Measurements from ENCODE around the gene TRAPPC6A.

The TRAPPC6A gene

DNA sequence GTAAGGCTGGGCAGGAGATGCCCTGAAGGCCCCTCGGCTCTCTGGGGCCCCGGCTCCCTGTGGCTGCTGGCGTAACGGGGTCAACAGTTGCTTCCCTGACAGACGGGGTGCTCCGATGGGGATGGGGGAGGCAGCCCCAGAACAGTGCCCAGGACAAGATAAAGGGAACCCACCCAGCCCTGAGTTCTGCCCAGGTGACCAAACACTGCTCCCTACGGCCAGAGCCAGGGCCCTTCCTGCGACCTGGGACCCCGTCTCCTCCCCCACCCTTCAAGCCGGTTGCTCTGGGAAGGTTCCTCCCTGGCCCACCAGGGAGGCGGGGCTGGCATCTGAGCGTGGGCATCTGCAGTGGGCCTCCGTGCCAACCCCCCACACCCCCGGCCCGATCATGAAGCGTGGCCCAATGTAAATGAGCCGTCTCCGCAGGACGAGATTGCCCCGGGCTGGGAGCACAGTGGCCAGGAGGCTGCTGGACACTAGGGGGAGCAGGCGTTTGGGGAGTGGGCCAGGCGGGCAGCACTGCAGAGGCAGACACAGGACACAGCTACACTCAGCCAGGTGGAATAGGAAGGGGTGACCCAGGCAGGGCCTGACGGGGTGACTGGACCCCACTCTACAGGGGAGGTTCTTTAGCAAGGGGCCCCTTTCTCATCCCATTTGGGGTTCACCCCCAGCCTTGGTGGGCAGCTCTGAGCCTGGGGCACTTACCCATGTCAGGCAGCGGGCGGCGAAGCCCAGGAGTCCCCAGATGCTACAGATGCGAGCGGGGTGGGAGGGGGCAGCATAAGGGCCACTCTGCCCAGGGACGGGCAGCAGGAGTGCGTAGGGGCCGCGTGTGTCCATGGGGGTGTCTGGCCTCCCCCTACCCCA lies 16.1 kb downstream of the TRAPPC6A start:
- no peak for FAIRE-seq

DNA sequence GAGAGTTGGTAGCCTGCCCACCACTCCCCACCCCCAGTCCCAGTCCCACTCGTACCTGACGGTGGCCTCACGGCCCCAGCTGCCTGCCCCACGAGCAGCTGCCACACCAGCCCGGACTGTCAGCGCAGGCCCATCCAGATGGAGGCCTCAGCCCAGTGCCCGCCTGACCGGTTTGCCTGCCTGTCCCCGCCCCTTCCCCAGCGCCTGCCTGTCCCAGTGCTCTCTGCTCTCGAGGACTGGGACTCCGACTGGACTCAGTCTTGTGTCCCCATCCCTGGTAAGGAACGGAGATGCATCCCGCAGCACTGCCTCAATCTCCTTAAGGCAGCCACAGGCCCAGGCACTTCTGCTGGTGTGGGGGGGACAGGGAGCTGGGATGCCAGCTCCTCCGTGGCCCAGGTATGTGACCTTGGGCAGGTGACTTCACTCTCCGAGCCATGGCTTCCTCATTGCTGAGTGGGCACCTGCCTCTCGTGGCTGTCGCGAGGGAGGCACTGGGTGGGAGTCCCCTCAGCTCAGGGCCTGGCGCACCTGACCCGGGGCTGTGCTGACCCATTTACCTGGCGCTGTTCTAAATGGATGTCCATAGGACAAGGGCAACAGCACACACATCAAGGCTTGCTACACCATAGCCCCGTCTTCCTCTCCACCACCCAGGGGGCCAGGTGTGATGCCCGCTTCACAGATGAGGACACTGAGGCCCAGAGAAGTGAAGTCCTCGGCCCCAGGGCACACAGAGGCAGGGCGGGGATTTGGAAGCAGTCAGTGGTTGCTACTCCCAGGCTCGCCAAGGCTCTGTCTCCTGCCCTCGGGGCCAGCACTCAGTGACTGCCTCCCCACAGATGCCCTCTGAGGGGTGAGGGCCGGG lies 16.9 kb downstream of the TRAPPC6A start, which contains the start of gene NKPD1:
Gene NKPD1, minus strand, starts transcription at position 113 of the 868 bp plus-strand sequence. CDS start 832 bp downstream, outside the sequence.
- FAIRE-seq, result no peak

DNA sequence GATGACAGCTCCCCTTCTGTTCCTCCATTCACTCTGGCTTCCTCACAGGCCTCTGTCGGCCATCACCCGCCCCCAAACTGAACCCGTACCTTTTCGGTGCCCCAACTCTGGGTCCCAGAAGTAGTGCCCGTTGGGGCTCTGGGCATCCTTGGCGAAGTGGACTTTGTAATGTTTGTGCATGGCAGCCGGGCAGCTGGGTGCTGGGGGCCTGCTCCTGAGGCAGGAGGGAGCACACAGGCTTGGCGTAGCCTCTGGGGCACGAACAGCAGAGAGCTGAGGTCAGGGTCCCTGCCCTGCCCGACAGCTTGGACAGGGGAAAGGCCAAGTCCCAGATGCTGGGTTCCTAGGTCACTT lies 18.1 kb downstream of the TRAPPC6A start:
- no peak for FAIRE-seq

DNA sequence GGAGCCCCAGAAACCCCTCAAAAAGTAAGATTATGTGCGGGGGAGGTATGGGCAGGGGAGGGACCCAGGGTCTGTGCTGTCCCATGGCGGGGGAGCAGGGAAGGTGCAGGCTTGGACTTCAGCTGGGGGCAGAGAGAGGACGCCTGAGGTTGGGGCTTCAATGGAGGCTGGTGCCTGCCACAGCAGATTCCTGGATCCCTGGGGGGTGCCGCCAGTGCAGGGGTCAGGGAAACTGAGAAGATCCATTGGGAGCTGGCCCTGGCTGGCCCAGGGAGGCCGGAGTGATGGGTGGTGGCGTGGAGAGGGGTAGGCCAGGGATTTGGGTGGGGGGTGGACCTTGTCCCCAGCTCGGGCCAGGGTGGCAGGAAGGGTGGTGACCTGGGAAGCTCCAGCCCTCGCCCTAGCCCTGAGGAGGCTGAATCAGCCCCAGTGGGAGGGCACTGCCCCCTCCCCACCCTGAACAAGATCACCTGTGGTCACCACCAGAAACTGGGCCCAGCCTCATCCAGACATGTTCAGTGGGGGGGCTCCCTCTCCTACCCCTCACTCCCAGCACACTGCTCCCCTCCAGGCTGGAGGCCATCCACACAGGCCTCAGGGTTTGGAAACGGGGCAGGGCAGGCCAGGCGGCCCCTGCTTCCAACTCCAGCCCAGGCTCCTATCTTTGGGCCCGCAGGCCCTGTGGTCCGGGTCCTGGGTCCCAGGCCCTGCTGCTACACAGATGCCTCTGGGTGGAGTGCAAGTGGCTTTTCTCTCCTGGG lies 18.6 kb downstream of the TRAPPC6A start:
- FAIRE-seq, result no peak

DNA sequence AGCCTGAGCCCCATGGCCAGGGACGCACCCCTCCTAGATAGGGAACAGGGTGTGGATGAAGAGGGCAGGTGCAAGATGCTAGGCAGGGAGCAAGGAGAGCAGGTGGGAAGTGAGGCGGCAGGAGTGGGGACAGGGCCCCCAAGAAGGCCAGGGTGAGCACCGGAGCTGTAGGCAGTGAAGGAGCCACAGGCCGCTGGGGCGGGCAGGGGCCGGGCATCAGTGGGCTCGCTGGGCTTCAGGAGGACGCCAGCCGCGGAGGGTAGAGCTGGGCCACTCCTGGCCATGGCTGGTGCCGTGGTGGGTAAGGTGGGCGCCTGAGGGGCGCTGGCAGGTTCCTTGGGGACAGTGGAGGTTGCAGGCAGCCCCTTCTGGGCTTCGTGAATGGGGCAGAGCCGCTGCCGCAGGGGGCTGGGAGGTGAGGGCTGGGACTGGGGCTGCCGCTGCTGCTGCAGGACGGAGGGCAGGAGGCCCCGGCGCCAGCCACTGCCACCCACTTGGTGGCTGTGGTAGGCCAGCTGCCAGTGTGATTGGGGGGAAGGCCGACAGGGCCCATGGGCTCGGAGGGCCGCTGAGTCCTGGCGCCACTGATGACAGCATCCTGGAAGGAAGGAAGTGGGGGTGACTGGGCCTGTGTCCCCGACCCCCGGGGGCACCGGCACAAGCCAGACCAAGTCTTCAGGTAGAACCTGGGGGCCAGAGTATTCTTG lies 19.4 kb downstream of the TRAPPC6A start:
- no peak for FAIRE-seq

DNA sequence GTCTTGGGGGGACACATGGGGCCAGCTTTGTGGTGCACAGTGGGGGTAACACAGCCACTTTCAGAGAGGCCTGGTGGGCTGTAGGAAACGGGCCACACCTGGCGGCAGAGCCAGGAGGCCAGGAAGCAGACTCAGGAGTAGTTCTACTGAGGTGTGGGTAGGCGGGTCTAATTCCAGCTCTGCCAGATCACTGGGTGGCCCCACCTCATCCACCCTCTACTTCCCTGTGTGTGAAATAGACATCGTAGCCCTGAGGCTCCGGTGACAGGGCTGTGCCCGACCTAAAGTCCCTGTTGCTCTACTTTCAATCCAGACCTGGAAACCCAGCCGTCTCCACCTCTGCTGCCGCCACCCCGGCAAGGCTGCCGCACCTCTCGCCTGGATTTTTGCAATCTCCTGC lies 21.3 kb downstream of the TRAPPC6A start:
- FAIRE-seq, result no peak

DNA sequence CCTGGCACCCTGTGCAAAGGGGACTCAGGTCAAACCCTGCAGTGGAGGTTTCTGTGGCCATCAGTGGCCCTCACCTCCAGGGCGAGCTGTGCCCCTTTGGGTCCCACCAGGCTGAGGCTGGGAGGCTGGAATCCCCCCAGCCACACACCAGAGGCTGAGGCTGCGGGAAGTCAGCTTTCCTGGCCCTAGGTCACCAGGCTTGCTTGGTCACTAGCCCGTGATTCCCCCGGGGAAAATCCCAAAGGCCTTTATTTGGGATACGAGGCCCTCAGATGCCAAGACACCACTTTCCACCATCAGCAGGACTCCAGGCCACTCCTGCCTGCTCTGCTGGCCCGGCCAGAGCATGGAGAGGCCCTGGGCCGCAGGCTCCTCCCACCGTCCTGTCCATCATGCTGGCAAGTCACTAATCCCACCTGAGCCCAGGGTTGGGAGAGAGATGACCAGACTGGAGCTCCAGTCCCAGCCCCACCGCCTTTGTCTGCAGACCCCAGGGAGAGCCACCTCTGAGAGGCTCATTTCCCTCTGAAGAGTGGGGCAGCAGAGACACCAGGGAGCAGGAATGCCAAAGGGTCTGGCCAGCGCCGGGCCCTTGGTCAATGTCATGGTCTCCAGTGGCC lies 21.9 kb downstream of the TRAPPC6A start:
- FAIRE-seq, result no peak

DNA sequence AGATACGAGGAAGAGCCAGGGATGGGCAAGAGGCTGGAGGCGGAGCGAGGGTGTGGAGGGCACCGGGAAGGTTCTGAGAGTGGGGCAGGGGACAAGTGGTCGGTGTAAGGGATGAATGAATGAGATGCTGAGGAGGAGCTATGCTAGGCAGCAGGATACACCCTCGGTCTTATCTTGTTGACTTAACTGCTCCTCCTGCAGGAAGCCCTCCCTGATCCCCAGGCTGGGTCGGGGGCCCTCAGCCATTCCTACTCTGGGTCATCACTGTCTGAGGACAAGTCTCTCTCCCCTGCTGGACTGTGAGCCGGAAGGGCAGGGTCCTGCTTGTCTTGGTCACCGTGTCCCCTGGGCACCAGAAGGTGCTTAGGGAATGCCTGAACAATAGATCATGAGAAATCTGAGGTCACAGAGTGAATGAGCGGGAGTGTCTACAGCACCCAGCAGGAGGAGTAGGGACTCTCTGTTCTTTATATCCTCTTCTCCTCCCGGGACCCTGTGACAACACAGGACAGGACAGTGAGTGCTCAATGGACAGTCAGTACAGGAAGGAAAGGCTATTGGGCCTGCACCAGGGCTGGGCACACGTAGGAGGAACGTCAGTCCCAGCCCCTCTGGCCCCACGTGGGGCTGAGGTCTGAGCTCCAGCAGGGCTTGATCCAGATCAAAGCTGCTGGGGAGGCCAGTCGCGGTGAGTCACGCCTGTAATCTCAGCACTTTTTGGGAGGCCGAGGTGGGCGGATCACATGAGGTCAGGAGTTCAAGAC lies 23.8 kb downstream of the TRAPPC6A start:
- no peak for FAIRE-seq

DNA sequence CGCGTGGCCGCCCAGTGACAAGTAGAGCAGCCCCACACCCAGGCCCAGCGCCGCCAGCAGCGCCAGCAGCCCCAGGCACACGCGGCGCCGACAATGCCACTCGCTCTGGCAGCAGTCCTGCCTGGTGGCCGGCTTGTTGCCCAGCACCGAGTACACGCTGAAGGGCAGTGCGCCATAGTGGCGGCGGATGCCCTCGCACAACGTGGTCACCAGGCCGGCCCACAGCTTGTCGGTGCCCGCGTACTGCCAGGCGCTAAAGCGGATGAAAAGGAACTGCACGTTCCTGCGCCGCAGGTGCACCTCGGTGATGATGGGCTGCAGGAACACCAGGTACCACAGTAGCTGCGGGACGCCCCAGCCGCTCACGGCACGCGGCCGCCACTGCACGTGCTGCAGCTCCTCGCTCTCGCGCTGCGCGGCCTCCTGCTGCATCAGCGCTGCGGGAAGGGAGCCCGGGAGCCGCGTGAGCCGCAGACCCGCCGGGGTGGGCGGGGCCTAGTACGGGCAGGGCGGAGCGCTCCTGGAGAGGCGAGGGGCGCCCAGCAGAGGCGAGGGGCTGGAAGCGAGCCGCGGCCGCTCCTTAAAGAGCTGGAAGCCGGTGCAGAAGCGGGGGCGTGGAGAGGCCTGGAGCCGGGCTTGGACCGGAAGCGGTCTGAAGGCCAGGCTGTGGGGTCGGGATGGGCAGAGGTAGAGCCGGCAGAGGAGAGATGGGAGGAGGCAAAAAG lies 24.5 kb downstream of the TRAPPC6A start:
- FAIRE-seq, result no peak

DNA sequence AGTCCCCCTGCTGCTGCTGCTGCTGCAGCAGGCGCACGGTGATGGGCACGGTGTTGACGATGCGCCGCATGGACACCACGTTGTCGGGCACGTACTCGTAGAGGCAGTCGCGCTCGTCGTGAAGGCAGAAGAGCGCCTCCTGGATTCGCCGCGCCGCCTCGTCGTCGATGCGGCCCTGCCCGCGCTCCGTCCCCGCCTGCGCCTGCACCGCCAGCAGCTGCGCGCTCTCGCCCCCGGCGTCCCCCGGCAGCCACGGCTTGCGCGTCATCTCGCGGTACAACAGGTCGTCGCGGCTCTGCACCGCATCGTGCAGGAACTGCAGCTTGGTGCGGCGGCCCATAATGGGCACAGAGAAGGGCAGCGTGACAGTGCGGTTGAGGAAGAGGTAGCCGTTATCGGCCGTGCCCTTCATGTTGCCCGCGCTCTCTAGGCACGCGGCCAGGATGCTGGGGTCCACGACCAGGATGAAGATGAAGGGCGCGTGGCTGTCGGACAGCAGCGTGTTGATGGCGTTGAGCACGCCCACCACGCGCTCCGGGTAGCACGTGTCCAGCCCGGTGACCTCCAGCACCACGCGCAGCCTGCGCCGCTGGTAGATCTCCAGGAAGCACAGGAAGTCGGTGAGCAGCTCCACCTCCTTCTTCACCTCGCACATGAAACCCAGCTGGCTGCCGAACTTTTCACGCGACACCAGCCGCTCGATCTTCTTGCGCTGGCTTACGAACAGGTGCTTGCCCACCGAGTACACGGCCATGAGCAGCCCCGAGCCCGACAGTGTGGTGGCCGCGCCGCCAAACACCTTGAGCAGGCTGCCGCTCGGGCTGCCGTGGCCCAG lies 25.3 kb downstream of the TRAPPC6A start:
- no peak for FAIRE-seq

DNA sequence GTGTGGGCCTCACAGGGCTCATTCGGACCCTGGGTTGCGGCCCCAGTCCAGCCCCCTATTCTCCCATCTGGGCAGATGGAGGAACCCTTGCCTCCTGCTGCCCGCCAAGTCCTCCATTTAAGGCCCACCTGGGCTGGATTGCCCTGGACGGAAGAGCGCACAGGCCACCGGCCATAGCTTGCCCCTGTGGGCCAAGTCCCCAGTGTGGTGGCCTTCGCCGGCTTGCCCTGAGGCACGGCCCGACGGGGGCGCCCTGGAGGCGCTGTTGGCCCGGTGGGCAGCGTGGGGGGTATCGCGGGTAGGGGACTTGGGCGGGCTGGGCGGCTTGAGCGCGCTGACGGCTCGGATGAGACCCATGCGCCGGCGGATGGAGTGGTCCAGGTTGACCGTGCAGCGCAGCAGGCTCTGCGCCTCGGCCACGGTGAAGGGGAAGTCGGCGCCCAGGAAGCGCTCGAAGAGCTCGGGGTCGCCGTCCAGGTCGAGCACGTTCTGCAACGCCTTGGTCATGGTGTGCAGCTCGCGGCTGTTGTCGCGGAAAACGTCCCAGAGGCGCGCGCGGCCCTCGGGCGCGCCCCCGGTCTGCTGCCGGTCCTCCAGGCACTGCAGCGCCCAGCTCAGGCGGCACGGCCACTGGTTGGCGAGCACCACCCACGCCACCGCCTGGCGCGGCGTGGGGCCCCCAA lies 26.1 kb downstream of the TRAPPC6A start:
- FAIRE-seq, result no peak

DNA sequence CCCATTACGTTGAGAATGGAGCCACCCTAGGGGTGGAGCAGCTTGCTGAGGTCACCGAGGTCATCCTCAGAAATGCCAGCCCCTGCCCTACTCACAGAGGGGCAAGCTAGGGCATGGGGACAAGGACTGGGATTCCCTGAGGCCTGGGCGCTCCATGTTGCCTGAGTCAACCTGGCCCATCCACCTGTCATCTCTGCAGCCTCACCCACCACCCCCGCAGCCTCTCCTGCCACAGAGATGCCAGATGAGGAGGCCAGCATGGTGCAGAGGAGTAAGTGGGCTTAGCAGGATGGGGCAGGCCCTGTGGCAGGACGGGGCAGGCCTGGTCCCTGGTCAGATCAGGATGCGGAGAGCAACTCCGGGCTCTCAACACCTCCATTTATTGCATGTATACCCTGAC lies 26.7 kb downstream of the TRAPPC6A start:
- FAIRE-seq, result no peak

DNA sequence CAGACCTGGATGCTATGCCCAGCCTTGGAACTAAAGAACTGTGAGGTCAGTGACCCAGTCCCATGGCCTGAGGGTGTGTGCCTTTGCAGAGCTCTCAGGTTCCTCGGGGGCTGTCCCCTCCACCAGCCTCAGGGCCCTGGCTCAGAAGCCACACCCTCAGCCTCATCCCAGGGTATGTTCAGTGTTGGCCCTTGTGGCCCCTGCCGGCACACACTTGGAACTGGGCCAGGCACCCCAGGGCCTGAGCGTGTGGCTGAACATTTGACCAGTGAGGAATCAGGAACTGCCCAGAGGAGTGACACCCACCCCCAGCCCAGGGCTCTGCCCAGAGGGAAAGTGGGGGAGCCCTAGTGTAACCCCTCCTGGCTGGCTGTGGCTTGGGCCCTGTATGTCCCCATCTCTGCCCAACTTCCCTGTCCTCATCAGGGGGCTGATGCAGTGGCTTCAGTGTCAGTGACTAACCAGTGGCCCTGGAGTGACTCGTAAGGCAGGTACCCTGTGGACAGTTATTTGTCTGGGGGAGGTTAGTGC lies 27.2 kb downstream of the TRAPPC6A start:
- FAIRE-seq, result no peak

DNA sequence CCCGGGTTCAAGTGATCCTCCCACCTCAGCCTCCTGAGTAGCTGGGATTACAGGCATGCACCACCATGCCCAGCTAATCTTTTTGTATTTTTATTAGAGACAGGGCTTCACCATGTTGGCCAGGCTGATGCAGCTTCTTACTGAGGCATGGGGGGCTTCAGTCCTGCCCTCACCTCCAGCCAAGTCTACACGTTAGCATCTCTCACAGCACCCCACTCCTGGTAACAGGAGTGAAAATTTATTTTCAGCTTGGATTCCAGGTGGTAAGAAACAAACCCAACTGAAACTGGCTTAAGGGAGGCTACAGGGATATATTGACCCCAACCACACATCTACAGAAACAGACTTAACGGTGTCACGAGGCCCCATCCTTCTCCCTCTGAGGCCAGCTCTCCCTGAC lies 27.9 kb downstream of the TRAPPC6A start:
- no peak for FAIRE-seq

DNA sequence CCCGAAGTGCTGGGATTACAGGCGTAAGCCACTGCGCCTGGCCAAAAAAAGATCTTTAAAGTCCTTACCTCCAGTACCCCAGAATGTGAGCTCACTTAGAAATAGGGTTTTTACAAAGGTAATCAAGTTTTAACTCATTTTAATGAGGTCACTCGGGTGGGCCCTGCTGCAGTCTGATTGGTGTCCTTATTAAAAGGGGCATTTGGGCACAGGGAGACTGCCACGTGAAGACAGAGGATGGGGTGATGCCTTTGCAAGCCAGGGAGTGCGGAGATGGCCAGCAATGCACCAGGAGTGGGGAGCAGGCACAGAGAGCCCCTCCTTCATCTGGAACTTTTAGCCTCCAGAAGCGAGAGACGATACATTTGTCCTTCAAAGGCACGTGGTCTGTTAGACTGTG lies 28.9 kb downstream of the TRAPPC6A start:
- no peak for FAIRE-seq

DNA sequence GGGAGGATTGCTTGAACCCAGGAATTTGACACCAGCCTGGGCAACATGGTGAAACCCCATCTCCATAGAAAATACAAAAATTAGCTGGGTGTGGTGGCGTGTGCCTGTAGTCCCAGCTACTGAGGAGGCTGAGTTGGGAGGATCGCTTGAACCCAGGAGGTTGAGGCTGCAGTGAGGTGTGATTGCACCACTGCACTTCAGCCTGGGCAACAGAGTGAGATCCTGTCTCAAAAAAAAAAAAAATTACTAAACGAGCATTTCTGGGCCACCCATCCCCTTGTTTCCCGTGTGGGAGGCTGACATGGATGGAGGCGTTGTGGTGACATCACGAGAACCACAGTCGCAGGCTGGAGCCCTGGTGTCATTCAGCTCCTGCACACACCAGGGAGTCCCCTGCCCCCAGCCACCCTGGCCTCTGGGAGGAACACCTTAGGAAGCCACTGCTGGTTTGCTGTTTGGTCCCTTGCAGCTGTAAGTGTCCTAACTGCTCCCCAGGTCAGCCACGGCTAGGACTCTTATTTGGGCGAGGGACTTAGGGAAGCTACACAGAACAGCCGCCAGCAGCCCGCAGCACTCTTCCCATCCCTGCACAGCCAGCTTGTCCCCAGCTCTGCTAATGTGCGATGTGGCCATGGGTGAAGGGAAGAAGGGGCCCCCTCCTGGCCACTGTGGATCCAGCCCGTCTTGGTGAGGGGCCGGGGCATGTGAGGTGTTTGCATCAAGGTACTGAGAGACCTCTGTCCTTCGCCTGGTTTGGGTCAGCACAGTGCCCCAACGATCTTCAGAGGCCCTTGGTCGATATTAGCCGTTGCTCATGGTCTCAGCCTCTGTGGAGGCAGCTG lies 30.0 kb downstream of the TRAPPC6A start:
- FAIRE-seq, result no peak

DNA sequence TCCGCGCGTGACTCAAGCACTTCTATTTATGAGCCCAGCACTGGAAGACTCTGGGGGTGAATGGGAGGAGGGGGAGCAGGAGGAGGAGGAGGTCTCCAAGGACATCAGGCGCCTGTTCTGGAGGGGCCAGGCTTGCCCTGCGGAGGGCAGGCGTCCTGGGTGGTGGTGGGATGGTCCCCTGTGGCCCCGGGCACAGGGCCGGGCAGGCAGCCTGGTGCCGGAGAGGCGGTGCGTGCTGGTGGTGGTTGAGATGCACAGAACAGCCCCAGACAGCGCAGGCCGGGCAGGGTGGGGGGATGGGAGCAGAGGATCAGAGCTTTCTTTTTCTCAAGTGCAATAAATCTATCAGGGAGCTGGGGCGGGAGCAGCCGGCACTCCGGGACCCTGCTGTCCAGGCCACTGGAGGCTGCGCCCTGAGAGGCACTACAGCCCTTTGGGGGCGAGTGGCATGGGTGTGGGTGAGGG lies 31.3 kb downstream of the TRAPPC6A start:
- FAIRE-seq, result no peak

DNA sequence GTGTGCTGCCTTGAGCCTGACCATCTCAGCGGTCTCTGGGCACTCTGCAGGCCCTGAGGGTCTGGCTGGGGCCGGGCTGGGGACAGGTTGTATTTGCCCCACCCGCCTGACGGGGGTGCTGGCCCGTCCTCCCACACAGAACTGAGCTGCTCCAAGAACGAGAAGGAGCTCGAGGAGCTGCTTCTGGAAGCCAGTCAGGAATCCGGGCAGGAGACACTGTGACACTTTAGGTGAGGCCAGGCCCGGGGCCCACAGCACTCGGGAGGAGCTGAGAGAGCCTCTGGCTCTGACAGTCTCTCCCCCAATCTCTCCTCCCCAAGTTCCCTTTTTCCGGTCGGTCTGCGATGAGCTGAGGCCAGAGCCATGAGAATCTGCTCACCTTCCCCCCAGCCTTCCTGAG lies 31.8 kb downstream of the TRAPPC6A start:
- no peak for FAIRE-seq

All from A204.1 (cell line).